Measurements from ENCODE around the gene GPC5. TPM values are rescaled to one million over a fixed set of nuclear protein-coding genes. Genes with fewer than 3 reads are reported as not detected.
"Not testable (repeated sequence)": the region's sequence is repeated elsewhere in the genome, so short reads cannot be mapped to it uniquely, and the experiment has no call there.

The GPC5 gene
- total RNA-seq, 1 experiment from 2014 or later: 0.15 TPM

DNA sequence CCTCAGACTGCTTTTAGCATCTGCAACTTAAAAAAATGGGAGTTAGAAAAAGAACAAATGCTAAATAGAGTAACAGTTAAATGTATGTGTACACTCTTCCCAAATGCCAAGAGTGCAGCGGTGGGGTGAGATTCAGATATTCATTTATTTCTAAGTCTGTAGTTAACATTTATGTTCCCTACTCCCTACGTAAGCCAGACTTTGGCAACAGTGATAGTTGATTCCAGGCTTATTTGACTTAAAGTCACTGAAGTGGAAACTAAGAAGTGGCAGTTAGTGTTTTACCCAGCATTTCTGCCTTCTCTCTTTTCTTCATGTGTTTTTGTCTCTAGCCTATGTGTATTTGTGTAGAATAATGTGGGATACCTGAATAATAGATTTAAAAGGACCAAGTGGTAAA, 46.4 kb upstream of the GPC5 start:
- H3K4me2 ChIP-seq (ENCODE audit: insufficient read depth, insufficient read length, low read length): no peak overlapping the region
- H3K36me3 Mint-ChIP-seq (ENCODE audit: insufficient read depth in 1 of 3, low read depth in 3 of 3): peaks cover 60 to 81% (median 75%) of the 10 kb centered on the region in 3 experiments

DNA sequence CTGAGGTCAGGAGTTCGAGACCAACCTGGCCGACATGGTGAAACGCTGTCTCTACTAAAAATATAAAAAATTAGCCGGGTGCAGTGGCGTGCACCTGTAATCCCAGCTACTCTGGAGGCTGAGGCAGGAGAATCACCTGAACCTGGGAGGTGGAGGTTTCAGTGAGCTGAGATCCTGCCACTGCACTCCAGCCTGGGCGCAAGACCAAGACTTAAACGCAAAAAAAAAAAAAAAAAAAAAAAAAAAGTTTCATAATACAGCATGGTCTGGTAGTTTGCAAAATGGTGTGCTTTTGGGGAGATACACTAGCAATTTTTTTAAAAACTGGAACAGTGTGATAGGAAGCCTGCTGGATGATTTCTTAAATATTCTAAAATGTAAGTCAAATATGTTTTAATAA, 45.5 kb upstream of the GPC5 start:
- H3K79me2 ChIP-seq (ENCODE audit: insufficient read depth, low read length): peaks cover 17% of the 10 kb centered on the region
- H3T11ph ChIP-seq (ENCODE audit: low read length); H3K9me3 Mint-ChIP-seq; H2BK15ac ChIP-seq (ENCODE audit: low read depth, low read length); H3K4ac ChIP-seq (ENCODE audit: low read depth, low read length); H4K8ac ChIP-seq (replicated peaks; ENCODE audit: insufficient read length, low read depth, low read length); H4K91ac ChIP-seq (ENCODE audit: insufficient read length, low read depth, low read length); H3K23me2 ChIP-seq (ENCODE audit: insufficient read length, low read depth, low read length, poor library complexity, severe bottlenecking); H3K4me1 ChIP-seq (ENCODE audit: insufficient read depth, low read length); H3K4me2 ChIP-seq (ENCODE audit: insufficient read depth, insufficient read length, low read length); H2BK120ac ChIP-seq (ENCODE audit: low read depth, low read length, poor library complexity, severe bottlenecking); H2BK20ac ChIP-seq (ENCODE audit: low read depth, low read length, poor library complexity, severe bottlenecking); H3K79me1 ChIP-seq (ENCODE audit: insufficient read depth, low read depth, low read length, poor library complexity, severe bottlenecking); H2AFZ ChIP-seq (ENCODE audit: low read length); H3K18ac ChIP-seq (ENCODE audit: insufficient read length, low read depth, low read length); H4K20me1 ChIP-seq (ENCODE audit: control insufficient read depth, insufficient read depth, insufficient read length); H3K9me3 ChIP-seq (ENCODE audit: control insufficient read depth, low read depth, low read length); H2BK5ac ChIP-seq (ENCODE audit: insufficient read length, low read length); H3K23ac ChIP-seq (ENCODE audit: insufficient read length, low read depth, low read length); H3K27ac ChIP-seq (ENCODE audit: insufficient read length, low read depth, low read length); DNase-seq; H3K14ac ChIP-seq (ENCODE audit: insufficient read depth, low read length); H4K5ac ChIP-seq (ENCODE audit: insufficient read length, low read depth, low read length); H3K9ac ChIP-seq (ENCODE audit: extremely low read depth, insufficient read length, low read length); H3K56ac ChIP-seq (ENCODE audit: insufficient read length, low read depth, low read length); H3K27me3 ChIP-seq (ENCODE audit: insufficient read depth, low read length); H2BK12ac ChIP-seq (ENCODE audit: insufficient read length, low read depth, low read length); H3K27me3 Mint-ChIP-seq (ENCODE audit: low read depth); H2AK5ac ChIP-seq (ENCODE audit: insufficient read length, low read length): not testable (repeated sequence)
- Mint-ChIP-seq H3K36me3 (ENCODE audit: insufficient read depth in 1 of 3, low read depth in 3 of 3) (peaks cover 62 to 85% (median 75%) of the 10 kb centered on the region in 3 experiments), H3K27ac (peak overlapping the region in 1 of 3 experiments; percentile 89; a peak in 1 of 7 replicates), H3K4me1 (peaks cover 24 to 34% of the 10 kb centered on the region in 2 experiments), H3K4me3 (peak overlapping the region in 1 of 2 experiments; percentile 46; a peak in 2 of 5 replicates)
- WGBS (ENCODE audit: extremely low coverage, insufficient read length, low lambda C conversion rate): no CpG with 5 or more reads among the region's 7 CpGs

More for the DNA sequence above, 46.4 kb upstream of the GPC5 start:
- H3K18ac ChIP-seq (ENCODE audit: insufficient read length, low read depth, low read length): no peak overlapping the region
- no peak overlapping the region for H3K27ac ChIP-seq (ENCODE audit: insufficient read length, low read depth, low read length)
- H2BK15ac ChIP-seq (ENCODE audit: low read depth, low read length): no peak overlapping the region
- H4K20me1 ChIP-seq (ENCODE audit: control insufficient read depth, insufficient read depth, insufficient read length): no peaks in the 10 kb centered on the region
- H3K9me3 ChIP-seq (ENCODE audit: control insufficient read depth, low read depth, low read length): no peaks in the 10 kb centered on the region
- no peaks in the 10 kb centered on the region for H3K4me1 ChIP-seq (ENCODE audit: insufficient read depth, low read length)
- peaks cover 0 to 6% of the 10 kb centered on the region in 2 experiments; a peak in 2 of 5 replicates for H3K9me3 Mint-ChIP-seq
- no CpG with 5 or more reads among the region's 2 CpGs for WGBS (ENCODE audit: extremely low coverage, insufficient read length, low lambda C conversion rate)
- no peak overlapping the region for H2BK120ac ChIP-seq (ENCODE audit: low read depth, low read length, poor library complexity, severe bottlenecking)
- H2BK20ac ChIP-seq (ENCODE audit: low read depth, low read length, poor library complexity, severe bottlenecking): no peak overlapping the region
- H3T11ph ChIP-seq (ENCODE audit: low read length): no peak overlapping the region
- H3K23me2 ChIP-seq (ENCODE audit: insufficient read length, low read depth, low read length, poor library complexity, severe bottlenecking): peaks cover under 1% of the 10 kb centered on the region
- H3K4ac ChIP-seq (ENCODE audit: low read depth, low read length): no peak overlapping the region
- H3K9ac ChIP-seq (ENCODE audit: extremely low read depth, insufficient read length, low read length): no peak overlapping the region
- DNase-seq: no peak
- peaks cover 17% of the 10 kb centered on the region for H3K79me2 ChIP-seq (ENCODE audit: insufficient read depth, low read length)
- H3K23ac ChIP-seq (ENCODE audit: insufficient read length, low read depth, low read length): no peak overlapping the region
- no peak overlapping the region for H2BK5ac ChIP-seq (ENCODE audit: insufficient read length, low read length)
- no peak overlapping the region for H4K8ac ChIP-seq (replicated peaks; ENCODE audit: insufficient read length, low read depth, low read length)
- TF ChIP-seq, protein P1, sequence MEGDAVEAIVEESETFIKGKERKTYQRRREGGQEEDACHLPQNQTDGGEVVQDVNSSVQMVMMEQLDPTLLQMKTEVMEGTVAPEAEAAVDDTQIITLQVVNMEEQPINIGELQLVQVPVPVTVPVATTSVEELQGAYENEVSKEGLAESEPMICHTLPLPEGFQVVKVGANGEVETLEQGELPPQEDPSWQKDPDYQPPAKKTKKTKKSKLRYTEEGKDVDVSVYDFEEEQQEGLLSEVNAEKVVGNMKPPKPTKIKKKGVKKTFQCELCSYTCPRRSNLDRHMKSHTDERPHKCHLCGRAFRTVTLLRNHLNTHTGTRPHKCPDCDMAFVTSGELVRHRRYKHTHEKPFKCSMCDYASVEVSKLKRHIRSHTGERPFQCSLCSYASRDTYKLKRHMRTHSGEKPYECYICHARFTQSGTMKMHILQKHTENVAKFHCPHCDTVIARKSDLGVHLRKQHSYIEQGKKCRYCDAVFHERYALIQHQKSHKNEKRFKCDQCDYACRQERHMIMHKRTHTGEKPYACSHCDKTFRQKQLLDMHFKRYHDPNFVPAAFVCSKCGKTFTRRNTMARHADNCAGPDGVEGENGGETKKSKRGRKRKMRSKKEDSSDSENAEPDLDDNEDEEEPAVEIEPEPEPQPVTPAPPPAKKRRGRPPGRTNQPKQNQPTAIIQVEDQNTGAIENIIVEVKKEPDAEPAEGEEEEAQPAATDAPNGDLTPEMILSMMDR (conservative IDR thresholded peaks at IDR 0.05): no peak
- no peak overlapping the region for H4K91ac ChIP-seq (ENCODE audit: insufficient read length, low read depth, low read length)
- H3K14ac ChIP-seq (ENCODE audit: insufficient read depth, low read length): no peak overlapping the region
- no peak overlapping the region for H2AK5ac ChIP-seq (ENCODE audit: insufficient read length, low read length)
- H2AFZ ChIP-seq (ENCODE audit: low read length): no peak overlapping the region
- H4K5ac ChIP-seq (ENCODE audit: insufficient read length, low read depth, low read length): no peak overlapping the region
- H3K27ac Mint-ChIP-seq: peak overlapping the region in 1 of 3 experiments; percentile 27; a peak in 1 of 7 replicates
- H2BK12ac ChIP-seq (ENCODE audit: insufficient read length, low read depth, low read length): no peak overlapping the region
- peaks cover 4% of the 10 kb centered on the region for H3K79me1 ChIP-seq (ENCODE audit: insufficient read depth, low read depth, low read length, poor library complexity, severe bottlenecking)
- peaks cover 24 to 35% of the 10 kb centered on the region in 2 experiments for H3K4me1 Mint-ChIP-seq
- no peaks in the 10 kb centered on the region for H3K27me3 ChIP-seq (ENCODE audit: insufficient read depth, low read length)
- peak overlapping the region; percentile 37 to 90; a peak in 3 of 5 replicates for H3K4me3 Mint-ChIP-seq
- no peak overlapping the region for H3K56ac ChIP-seq (ENCODE audit: insufficient read length, low read depth, low read length)
- H3K27me3 Mint-ChIP-seq (ENCODE audit: low read depth): no peaks in the 10 kb centered on the region; the same call in 1 of the 2 replicates

All from H9 (cell line).